Measurements from ENCODE around the gene AOC1. TPM values are rescaled to one million over a fixed set of nuclear protein-coding genes. Genes with fewer than 3 reads are reported as not detected.

AOC1 gene
- total RNA-seq, 4 donors from 2014 or later, result 0.23 to 0.45 (median 0.33) TPM; not detected in 1

- H3K27me3 ChIP-seq, result peaks cover 0 to 54% (median 2%) of the 10 kb centered on the region in 4 donors
- WGBS, result 83% methylated on average over 9 of the region's 9 CpGs
- DNase-seq (ENCODE audit: extremely low spot score), result peak; percentile 91
- H3K36me3 ChIP-seq, result no peaks in the 10 kb centered on the region
- no peak for TF ChIP-seq EP300 (IDR thresholded peaks at IDR 0.05)
- TF ChIP-seq POLR2AphosphoS5 (IDR thresholded peaks at IDR 0.05), result no peak
- TF ChIP-seq POLR2A (IDR thresholded peaks at IDR 0.05; ENCODE audit: low read depth), result no peak
- no peak for TF ChIP-seq CTCF (IDR thresholded peaks at IDR 0.05)
- no peaks in the 10 kb centered on the region for H3K9me3 ChIP-seq
- intact Hi-C loops (cut with DNase I), result no loop called here
- H3K4me1 ChIP-seq, result no peaks in the 10 kb centered on the region
- H3K27ac ChIP-seq (replicated peaks in 1 of 4), result no peak overlapping the region
- H3K4me3 ChIP-seq, result no peak overlapping the region
Observed at GRCh38 chr7:150855476-150856302, 3.4 kb downstream of the AOC1 start.

GRCh38 chr7:150856303-150857275, 4.3 kb downstream of the AOC1 start:
- peak; percentile 72 for DNase-seq (ENCODE audit: extremely low spot score)
- TF ChIP-seq EP300 (IDR thresholded peaks at IDR 0.05) (no peak), POLR2A (IDR thresholded peaks at IDR 0.05; ENCODE audit: low read depth) (no peak), POLR2AphosphoS5 (IDR thresholded peaks at IDR 0.05) (no peak), CTCF (IDR thresholded peaks at IDR 0.05) (no peak)
- H3K9me3 ChIP-seq, result no peaks in the 10 kb centered on the region
- H3K27me3 ChIP-seq, result peaks cover 0 to 50% (median 2%) of the 10 kb centered on the region in 4 donors
- H3K27ac ChIP-seq (replicated peaks in 1 of 4), result no peak overlapping the region
- H3K4me1 ChIP-seq, result no peaks in the 10 kb centered on the region
- H3K4me3 ChIP-seq, result no peak overlapping the region
- no peaks in the 10 kb centered on the region for H3K36me3 ChIP-seq
- WGBS, result 93% methylated on average over 14 of the region's 26 CpGs
- intact Hi-C loops (cut with DNase I), result no loop called here

GRCh38 chr7:150857276-150858055, 5.1 kb downstream of the AOC1 start:
- peaks cover 0 to 41% (median 0%) of the 10 kb centered on the region in 4 donors for H3K27me3 ChIP-seq
- H3K36me3 ChIP-seq, result no peaks in the 10 kb centered on the region
- no peak for TF ChIP-seq CTCF (IDR thresholded peaks at IDR 0.05)
- no peak for TF ChIP-seq EP300 (IDR thresholded peaks at IDR 0.05)
- TF ChIP-seq POLR2AphosphoS5 (IDR thresholded peaks at IDR 0.05), result no peak
- TF ChIP-seq POLR2A (IDR thresholded peaks at IDR 0.05; ENCODE audit: low read depth), result no peak

More at GRCh38 chr7:150857276-150858055, 5.1 kb downstream of the AOC1 start:
- H3K4me1 ChIP-seq, result no peaks in the 10 kb centered on the region
- peak; percentile 68 for DNase-seq (ENCODE audit: extremely low spot score)
- WGBS, result 94% methylated on average over 43 of the region's 43 CpGs
- H3K4me3 ChIP-seq, result no peak overlapping the region
- no peak overlapping the region for H3K27ac ChIP-seq (replicated peaks in 1 of 4)
- H3K9me3 ChIP-seq, result no peaks in the 10 kb centered on the region
- intact Hi-C loops (cut with DNase I), result no loop called here
